ENCODE data around the gene MZT2B.
"Not testable (repeated sequence)": the region's sequence is repeated elsewhere in the genome, so short reads cannot be mapped to it uniquely, and the experiment has no call there.

MZT2B gene

DNA sequence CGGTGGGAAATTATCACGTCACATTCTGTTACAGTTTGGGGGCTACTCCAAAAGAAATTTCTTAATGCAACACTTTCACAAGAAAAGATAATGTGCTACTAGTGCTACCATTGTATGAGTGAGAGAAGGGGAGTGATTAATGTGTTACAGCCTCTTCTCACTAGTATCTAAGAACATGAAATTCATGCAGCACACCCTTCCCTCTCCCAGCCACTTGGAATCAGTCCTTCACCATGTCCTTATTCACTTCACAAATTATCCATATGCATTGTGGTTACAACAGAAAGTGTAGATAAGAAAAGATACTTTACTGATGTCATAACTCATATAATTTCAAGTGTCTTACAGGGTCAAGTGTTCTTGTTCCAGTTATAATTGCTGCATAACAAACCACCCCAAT lies 37.1 kb downstream of the MZT2B start:
- not testable (repeated sequence) for DNase-seq (ENCODE audit: low spot score)

DNA sequence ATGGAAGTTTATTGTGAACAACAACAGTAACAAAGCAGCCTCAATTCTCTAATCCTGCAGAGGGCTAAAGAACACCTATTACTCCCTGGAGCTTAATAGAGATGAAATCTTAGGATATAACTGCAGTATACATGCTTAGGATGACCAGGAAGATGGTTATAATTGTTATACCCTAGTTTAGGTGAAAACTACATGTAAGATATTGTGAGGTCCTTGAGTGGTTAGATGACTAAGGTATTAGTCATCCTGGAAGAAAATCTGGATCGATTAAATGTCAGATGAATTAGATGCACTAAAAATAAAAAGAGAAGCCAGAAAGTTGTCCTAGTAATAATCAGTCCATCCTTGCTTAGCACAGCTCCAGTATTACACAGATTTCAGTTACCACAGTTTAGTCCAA lies 38.4 kb downstream of the MZT2B start:
- DNase-seq (ENCODE audit: low spot score): not testable (repeated sequence)

DNA sequence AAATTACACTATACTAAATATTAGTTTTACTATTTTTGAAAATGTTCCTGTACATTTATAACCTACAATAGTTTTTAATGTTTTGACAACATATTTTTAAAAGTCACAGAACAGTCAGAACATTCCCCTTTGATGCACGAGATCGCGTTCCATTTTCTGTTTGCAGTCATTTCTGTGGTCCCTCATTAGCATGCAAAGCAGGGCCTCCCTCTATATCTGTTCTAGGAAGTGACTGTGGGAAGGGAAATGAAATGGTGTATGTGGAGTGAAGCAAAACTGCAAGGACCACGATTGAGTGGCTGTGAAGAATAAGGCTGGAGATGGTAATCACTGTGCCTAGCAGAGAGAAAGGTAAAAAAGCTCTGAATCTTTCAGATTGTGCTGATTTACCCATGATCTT lies 40.5 kb downstream of the MZT2B start:
- DNase-seq (ENCODE audit: low spot score): not testable (repeated sequence)

DNA sequence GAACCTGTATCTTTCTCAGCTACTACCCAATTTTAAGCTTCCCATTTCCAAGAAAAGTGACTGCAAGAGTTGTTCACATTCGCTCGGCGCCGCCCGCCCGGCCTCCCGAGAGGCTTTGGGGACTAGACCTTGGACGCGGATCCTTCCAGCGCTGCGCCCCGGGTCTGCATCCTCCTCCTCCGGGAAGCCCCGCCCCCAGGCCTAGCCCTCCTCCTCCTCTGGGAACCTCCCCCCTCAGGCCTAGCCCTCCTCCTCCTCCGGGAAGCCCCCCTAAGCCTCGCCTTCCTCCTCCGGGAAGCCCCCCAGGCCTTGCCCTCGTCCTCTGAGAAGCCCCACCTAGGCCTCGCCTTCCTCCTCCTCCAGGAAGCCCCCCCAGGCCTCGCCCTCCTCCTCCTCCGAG lies 45.9 kb downstream of the MZT2B start:
- DNase-seq (ENCODE audit: low spot score): not testable (repeated sequence)

DNA sequence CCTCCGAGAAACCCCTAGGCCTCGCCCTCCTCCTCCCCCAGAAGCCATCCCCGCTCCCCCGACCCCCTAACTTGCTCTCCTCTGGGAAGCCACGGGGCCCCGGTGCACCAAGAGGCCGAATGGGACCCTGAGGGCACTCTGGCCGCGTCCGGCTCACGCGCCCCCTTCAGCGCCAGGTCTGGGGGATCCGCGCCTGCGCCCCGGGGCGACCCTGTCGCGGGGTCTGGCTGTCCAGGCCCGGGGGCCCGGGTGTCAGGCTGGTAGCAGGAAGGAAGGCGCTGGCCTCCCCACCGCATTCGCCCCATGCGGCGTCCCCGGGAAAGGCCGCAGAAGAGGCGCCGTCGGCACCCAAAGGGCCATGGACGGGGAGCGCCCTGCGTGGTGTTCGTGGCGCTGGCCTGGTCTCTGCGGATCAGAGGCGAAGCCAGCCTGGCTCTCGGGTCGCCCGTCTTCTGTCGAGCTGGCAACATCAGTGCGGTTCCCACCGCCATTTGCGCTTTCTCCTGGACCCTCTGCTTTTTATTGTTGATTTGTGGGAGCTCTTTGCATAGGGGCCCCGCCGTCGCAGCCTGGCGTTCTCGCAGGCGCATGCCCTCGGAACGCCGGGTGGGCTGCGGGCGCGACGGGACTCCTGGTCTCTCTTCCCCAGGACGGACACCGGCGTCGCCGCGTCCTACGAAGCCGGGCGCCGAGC lies 46.6 kb downstream of the MZT2B start:
- not testable (repeated sequence) for DNase-seq (ENCODE audit: low spot score)

DNA sequence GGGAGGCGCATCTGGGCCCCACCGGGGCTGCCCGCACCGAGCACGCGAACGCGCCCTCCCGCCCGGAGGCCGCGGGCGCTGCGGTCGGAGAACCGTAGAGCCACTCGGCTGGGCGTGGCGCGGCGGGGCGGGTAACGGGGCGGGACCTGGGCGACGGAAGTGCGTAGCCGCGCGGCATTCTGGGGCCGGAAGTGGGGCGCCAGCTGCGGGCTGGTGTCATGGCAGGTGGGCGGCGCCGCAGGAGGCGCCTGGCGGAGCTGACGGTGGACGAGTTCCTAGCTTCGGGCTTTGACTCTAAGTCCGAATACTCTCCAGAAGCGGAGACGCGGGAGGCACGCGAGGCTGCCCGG lies 47.1 kb downstream of the MZT2B start:
- not testable (repeated sequence) for DNase-seq (ENCODE audit: low spot score)

DNA sequence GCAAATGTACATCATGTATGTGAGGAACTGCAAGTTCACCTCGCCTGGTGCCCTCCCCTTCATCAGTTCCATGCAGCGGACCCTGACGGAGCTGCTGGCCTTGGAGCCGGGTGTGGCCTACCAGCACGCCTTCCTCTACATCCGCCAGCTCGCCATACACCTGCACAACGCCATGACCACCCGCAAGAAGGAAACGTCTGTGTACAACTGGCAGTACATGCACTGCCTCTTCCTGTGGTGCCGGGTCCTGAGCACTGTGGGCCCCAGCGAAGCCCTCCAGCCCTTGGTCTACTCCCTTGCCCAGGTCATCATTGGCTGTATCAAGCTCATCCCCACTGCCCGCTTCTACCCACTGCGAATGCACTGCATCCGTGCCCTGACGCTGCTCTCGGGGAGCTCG lies 48.3 kb downstream of the MZT2B start:
- DNase-seq (ENCODE audit: low spot score): not testable (repeated sequence)

DNA sequence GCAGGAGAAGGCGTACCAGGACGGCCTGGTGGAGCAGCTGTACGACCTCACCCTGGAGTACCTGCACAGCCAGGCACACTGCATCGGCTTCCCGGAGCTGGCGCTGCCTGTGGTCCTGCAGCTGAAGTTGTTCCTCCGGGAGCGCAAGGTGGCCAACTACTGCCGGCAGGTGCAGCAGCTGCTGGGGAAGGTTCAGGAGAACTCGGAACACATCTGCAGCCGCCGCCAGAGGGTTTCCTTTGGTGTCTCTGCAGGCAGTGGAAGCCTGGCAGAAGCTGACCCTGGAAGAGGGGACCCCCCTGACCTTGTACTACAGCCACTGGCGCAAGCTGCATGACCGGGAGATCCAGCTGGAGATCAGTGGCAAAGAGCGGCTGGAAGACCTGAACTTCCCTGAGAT lies 48.8 kb downstream of the MZT2B start:
- DNase-seq (ENCODE audit: low spot score): not testable (repeated sequence)

DNA sequence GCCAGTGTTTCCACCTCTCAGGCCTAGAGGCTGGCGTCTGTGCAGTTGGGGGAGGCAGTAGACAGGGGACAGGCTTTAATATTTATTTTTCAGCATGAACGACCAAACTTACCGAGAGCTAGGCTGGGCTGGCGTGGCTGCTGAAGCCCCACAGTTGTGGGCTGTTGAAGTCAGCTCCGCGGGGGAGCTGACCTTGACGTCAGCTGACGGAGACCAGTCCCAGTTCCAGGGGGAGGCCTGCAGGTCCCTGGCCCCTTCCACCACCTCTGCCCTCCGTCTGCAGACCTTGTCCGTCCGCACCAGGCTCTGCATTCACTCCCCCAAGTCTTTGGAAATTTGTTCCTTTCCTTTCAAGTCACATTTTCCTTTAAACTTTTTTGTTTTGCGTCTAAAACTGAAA lies 49.6 kb downstream of the MZT2B start:
- DNase-seq (ENCODE audit: low spot score): no peak

DNA sequence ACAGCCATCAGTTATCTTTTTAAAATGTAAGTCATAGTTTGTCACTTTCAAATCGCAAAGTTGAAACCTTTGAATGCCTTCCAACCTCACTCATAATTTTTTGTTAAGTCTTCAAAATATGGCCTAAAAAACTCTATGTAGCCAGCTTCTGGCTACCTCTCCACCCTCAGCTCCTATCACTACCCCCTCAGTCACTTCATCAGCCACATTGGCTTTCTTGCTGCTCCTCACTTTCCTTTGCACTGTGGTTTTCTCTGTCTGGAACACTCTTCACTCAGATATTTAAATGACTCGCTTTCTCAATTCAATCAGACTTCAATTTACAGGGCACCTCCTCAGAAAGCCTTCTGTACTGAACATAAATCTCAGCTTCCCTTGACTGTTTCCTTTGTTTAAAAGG lies 51.0 kb downstream of the MZT2B start:
- not testable (repeated sequence) for DNase-seq (ENCODE audit: low spot score)

DNA sequence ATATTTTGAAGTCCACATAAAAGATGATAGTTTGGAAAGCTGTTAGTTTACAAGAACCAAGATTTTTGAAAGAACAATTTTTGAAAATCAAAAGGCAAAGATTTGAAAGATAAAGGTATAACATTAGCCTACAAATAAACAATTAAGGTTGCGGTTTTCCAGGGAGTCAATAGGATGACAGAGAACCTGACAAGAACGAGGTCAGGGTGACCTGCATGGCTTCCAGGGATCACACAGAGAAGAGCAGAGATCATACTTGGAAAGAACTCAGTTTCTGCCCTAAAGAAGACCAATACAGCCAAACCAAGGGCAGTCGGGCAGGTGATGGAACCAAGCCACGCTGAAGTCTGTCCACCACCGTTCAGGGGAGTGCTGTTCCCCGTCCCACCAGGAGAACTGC lies 57.5 kb downstream of the MZT2B start:
- DNase-seq (ENCODE audit: low spot score): not testable (repeated sequence)

All from NAMALWA (cell line).